Loucy (cell line): ENCODE data around the gene RAD21L1.

Source experiments
- EZH2phosphoT487 ChIP-seq: fragments of 200-600 bp; IDR thresholded peaks from 2 replicates; pipeline ENCODE4 v1.6.1; 2018; ENCODE audit warnings: antibody characterized with exemption, mild to moderate bottlenecking, moderate library complexity, borderline replicate concordance
- TF ChIP-seq, protein P1 (sequence below): fragments of 200-600 bp; sonication (generic); conservative IDR thresholded peaks from 2 replicates; pipeline ENCODE4 v1.5.1; 2014; ENCODE audit warnings: mild to moderate bottlenecking, antibody characterized with exemption, low read length

DNA sequence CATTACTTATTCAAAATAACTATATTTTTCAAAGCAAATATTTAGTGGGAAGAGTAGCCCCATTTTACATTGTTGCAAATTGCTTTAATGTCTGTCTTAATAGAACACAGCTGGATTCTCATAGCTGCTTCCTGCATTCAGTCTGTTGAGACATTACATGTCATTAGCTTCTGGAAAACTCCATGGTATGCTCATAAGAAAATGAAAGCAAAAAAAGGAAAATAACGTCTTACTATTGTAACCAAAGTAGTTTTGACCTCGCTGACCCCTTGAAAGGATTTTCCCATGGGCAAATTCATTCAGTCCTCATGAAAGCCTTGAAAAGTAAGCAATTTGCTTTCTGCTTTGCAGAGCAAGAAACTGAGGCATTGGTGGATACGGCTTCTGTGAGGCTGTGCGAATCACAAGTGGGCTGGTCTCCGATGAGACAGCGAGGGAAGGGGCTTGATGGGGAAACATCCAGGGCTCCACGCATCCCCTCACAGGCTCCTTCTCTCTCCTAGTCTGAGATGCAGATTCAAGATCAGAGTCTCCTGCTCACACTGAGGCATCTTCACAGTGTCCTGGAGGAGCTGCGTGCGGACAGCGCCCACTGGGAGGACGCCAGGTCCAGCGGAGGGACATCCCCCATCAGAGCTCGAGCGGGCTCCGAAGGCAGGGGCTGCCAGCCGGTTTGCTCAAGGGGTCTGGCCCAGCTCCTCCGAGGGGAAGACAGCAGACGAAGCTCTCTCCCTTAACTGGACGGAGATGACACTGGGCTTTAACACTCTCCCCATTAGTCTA is 19.3 kb upstream of the RAD21L1 start:
- TF ChIP-seq, protein P1, sequence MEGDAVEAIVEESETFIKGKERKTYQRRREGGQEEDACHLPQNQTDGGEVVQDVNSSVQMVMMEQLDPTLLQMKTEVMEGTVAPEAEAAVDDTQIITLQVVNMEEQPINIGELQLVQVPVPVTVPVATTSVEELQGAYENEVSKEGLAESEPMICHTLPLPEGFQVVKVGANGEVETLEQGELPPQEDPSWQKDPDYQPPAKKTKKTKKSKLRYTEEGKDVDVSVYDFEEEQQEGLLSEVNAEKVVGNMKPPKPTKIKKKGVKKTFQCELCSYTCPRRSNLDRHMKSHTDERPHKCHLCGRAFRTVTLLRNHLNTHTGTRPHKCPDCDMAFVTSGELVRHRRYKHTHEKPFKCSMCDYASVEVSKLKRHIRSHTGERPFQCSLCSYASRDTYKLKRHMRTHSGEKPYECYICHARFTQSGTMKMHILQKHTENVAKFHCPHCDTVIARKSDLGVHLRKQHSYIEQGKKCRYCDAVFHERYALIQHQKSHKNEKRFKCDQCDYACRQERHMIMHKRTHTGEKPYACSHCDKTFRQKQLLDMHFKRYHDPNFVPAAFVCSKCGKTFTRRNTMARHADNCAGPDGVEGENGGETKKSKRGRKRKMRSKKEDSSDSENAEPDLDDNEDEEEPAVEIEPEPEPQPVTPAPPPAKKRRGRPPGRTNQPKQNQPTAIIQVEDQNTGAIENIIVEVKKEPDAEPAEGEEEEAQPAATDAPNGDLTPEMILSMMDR, result no peak
- no peak for TF ChIP-seq EZH2phosphoT487
